Ovary (tissue), 3 donors: ENCODE results near the gene TSHZ2.

Source experiments
- POLR2A ChIP-seq: fragments of 450-650 bp; IDR thresholded peaks from one replicate; pipeline ENCODE4 v1.6.1; 2017; ENCODE audit warnings: antibody characterized with exemption, mild to moderate bottlenecking, moderate library complexity
- TF ChIP-seq, protein P1 (sequence below), 3 donors: fragments of 450-650 bp in 2 of 3; fragments of 200-600 bp in 1 of 3; IDR thresholded peaks; one replicate each; pipeline versions ENCODE4 v1.5.1 to v1.8.0; 2016 to 2022; ENCODE audit warnings: antibody characterized with exemption in 3 of 3, mild to moderate bottlenecking in 1 of 3
- donor health status: DM: no; HTN: no; CAD: no.

DNA sequence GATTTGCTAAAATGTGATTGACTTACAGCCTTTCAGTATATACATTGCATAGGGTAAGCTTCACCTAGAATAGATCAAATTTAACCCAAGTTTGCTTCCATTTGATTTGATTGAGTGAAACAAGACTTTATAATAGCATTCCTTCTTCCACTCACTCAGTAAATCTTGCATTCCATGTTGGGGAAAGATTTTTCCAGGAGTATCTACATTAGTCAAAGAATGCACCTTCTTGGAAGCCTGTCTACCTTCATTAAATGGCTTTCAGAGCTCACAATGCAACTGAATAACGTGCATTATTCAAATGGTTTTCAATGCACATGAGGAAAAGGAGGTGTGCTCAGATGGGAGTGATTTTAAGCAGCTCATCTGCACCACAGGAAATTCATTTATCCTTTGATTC, 38.3 kb upstream of the TSHZ2 start:
- TF ChIP-seq, protein P1, sequence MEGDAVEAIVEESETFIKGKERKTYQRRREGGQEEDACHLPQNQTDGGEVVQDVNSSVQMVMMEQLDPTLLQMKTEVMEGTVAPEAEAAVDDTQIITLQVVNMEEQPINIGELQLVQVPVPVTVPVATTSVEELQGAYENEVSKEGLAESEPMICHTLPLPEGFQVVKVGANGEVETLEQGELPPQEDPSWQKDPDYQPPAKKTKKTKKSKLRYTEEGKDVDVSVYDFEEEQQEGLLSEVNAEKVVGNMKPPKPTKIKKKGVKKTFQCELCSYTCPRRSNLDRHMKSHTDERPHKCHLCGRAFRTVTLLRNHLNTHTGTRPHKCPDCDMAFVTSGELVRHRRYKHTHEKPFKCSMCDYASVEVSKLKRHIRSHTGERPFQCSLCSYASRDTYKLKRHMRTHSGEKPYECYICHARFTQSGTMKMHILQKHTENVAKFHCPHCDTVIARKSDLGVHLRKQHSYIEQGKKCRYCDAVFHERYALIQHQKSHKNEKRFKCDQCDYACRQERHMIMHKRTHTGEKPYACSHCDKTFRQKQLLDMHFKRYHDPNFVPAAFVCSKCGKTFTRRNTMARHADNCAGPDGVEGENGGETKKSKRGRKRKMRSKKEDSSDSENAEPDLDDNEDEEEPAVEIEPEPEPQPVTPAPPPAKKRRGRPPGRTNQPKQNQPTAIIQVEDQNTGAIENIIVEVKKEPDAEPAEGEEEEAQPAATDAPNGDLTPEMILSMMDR (IDR thresholded peaks at IDR 0.05), result no peak
- TF ChIP-seq POLR2A, result no peak
